Measurements from ENCODE around the gene KDM5C.
"Not testable (repeated sequence)": the region's sequence is repeated elsewhere in the genome, so short reads cannot be mapped to it uniquely, and the experiment has no call there.

The KDM5C gene

GRCh38 chrX:53186351-53186750 lies 38.7 kb downstream of the KDM5C start:
- DNase-seq: no peak

GRCh38 chrX:53184836-53185235 lies 40.2 kb downstream of the KDM5C start:
- DNase-seq: no peak

- DNase-seq: no peak
These were observed 53.7 kb downstream of the KDM5C start for GRCh38 chrX:53171356-53171755.

- DNase-seq: no peak
These were observed 58.9 kb downstream of the KDM5C start for GRCh38 chrX:53166103-53166502.

GRCh38 chrX:53164566-53164965 lies 60.4 kb downstream of the KDM5C start:
- not testable (repeated sequence) for DNase-seq

- no peak for DNase-seq
These were observed 61.6 kb downstream of the KDM5C start for GRCh38 chrX:53163436-53163835.

GRCh38 chrX:53160297-53160983 lies 64.6 kb downstream of the KDM5C start:
- no peak for DNase-seq

GRCh38 chrX:53159184-53159583 lies 65.8 kb downstream of the KDM5C start:
- DNase-seq: no peak

GRCh38 chrX:53156207-53156596 lies 68.8 kb downstream of the KDM5C start:
- DNase-seq: no peak

- DNase-seq: no peak
These were observed 69.3 kb downstream of the KDM5C start for GRCh38 chrX:53155512-53156206.

- DNase-seq: no peak
These were observed 71.4 kb downstream of the KDM5C start for GRCh38 chrX:53153581-53153980.
